Lung (tissue), 12 donors: Measurements from ENCODE around the gene ALG11. TPM values are rescaled to one million over a fixed set of nuclear protein-coding genes. Genes with fewer than 3 reads are reported as not detected.
"Not testable (repeated sequence)": the region's sequence is repeated elsewhere in the genome, so short reads cannot be mapped to it uniquely, and the experiment has no call there.

Experiments used
- ATAC-seq: fragments of 200-7000 bp; cut with Tn5 transposase; one replicate; pipeline ENCODE4 v1.9.1; 2020; ENCODE audit warnings: moderate number of reproducible peaks; ENCODE audit not compliant: insufficient read depth, low FRiP score
- DNase-seq, 3 donors: peaks; one replicate each; pipeline ENCODE4 v3.0.0-alpha.2; 2013 to 2017
- H3K27ac ChIP-seq, 2 donors: one replicate each; pipeline ENCODE4 v1.5.1; 2013; ENCODE audit warnings: mild to moderate bottlenecking in 2 of 2, moderate library complexity in 2 of 2, control low read depth in 1 of 2, inconsistent platforms in 1 of 2, low read depth in 1 of 2, low read length in 1 of 2
- H3K27me3 ChIP-seq, 3 donors: one replicate each; pipeline ENCODE4 v1.5.1; 2013; ENCODE audit warnings: low read length in 2 of 3; ENCODE audit not compliant: control insufficient read depth in 3 of 3, insufficient read depth in 3 of 3
- H3K36me3 ChIP-seq, 4 donors: one replicate each; pipeline ENCODE4 v1.5.1; 2013; ENCODE audit warnings: low read length in 4 of 4, mild to moderate bottlenecking in 1 of 4, moderate library complexity in 1 of 4; ENCODE audit not compliant: control insufficient read depth in 4 of 4, insufficient read depth in 4 of 4
- H3K4me1 ChIP-seq, 5 donors: one replicate each; pipeline ENCODE4 v1.5.1; 2013; ENCODE audit warnings: low read length in 5 of 5, mild to moderate bottlenecking in 2 of 5, moderate library complexity in 1 of 5; ENCODE audit not compliant: control insufficient read depth in 5 of 5, insufficient read depth in 5 of 5
- H3K4me3 ChIP-seq: one replicate; pipeline ENCODE4 v1.5.1; 2013; ENCODE audit warnings: mild to moderate bottlenecking, control low read depth, moderate library complexity
- H3K9ac ChIP-seq, 2 donors: one replicate each; pipeline ENCODE4 v1.5.1; 2013; ENCODE audit warnings: low read length in 2 of 2, control low read depth in 1 of 2; ENCODE audit not compliant: insufficient read depth in 1 of 2
- H3K9me3 ChIP-seq, 4 donors: one replicate each; pipeline ENCODE4 v1.5.1; 2013; ENCODE audit warnings: low read length in 3 of 4, mild to moderate bottlenecking in 1 of 4, moderate library complexity in 1 of 4; ENCODE audit not compliant: control insufficient read depth in 4 of 4, insufficient read depth in 3 of 4
- WGBS, 2 donors: extraction: QIAGEN DNeasy Blood & Tissue Kit; methylation state at CpG; one replicate each; pipeline ENCODE4 v1.1.7; 2013; 5-methylcytosine and 5-hydroxymethylcytosine counted together
- polyA plus RNA-seq, 2 donors: library from polyadenylated mRNA; stranded (reverse); fragments of 200-250 nt; gene quantifications; one replicate each; pipeline ENCODE4 v1.2.1, GENCODE V29; 2013
- total RNA-seq, 2 donors: library from RNA; depleted of rRNA in 1 of 2; stranded (reverse); fragments of >200 nt in 1 of 2; gene quantifications; one replicate each; pipeline ENCODE4 v1.2.1, GENCODE V29; 2014 to 2021
- TF ChIP-seq, protein P1 (sequence below): IDR thresholded peaks from 2 replicates; pipeline ENCODE4 v1.5.1; 2012; ENCODE audit warnings: mild to moderate bottlenecking; ENCODE audit errors: control extremely low read depth, extremely low read depth
- donor health status: control.
- donor health status: control.
- donor health status: Bipolar disorder and iron deficiency.
- donor health status: healthy.
- donor health status: DM: yes; HTN: yes; CAD: no.

The ALG11 gene
- total and polyA plus RNA-seq, 4 donors: 5.3 to 31.3 (median 16.5) TPM

DNA sequence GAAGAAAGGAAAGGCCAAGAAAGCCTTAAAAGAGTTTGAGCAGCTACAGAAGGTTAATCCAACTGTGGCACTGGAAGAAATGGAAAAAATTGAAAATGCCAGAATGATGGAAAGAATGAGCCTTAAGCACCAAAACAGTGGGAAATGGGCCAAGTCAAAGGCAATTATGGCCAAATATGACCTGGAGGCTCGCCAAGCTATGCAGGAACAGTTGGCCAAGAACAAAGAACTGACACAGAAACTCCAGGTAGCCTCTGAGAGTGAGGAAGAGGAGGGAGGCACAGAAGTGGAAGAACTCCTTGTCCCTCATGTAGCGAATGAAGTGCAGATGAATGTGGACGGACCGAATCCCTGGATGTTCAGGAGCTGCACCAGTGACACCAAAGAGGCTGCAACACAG lies 17.4 kb downstream of the ALG11 start:
- WGBS, 2 donors: 85 to 97% methylated on average over 4 of the region's 4 CpGs
- Histone ChIP-seq H3K36me3 (peaks cover 12 to 47% (median 26%) of the 10 kb centered on the region in 4 donors), H3K9me3 (peaks cover 0 to 5% (median 0%) of the 10 kb centered on the region in 4 donors), H3K9ac (no peak overlapping the region), H3K4me3 (no peak overlapping the region), H3K27me3 (no peaks in the 10 kb centered on the region), H3K4me1 (peaks cover 0 to 8% (median 0%) of the 10 kb centered on the region in 5 donors), H3K27ac (no peak overlapping the region)
- no peak for ATAC-seq
- DNase-seq: no peak
- TF ChIP-seq, protein P1, sequence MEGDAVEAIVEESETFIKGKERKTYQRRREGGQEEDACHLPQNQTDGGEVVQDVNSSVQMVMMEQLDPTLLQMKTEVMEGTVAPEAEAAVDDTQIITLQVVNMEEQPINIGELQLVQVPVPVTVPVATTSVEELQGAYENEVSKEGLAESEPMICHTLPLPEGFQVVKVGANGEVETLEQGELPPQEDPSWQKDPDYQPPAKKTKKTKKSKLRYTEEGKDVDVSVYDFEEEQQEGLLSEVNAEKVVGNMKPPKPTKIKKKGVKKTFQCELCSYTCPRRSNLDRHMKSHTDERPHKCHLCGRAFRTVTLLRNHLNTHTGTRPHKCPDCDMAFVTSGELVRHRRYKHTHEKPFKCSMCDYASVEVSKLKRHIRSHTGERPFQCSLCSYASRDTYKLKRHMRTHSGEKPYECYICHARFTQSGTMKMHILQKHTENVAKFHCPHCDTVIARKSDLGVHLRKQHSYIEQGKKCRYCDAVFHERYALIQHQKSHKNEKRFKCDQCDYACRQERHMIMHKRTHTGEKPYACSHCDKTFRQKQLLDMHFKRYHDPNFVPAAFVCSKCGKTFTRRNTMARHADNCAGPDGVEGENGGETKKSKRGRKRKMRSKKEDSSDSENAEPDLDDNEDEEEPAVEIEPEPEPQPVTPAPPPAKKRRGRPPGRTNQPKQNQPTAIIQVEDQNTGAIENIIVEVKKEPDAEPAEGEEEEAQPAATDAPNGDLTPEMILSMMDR: no peak

DNA sequence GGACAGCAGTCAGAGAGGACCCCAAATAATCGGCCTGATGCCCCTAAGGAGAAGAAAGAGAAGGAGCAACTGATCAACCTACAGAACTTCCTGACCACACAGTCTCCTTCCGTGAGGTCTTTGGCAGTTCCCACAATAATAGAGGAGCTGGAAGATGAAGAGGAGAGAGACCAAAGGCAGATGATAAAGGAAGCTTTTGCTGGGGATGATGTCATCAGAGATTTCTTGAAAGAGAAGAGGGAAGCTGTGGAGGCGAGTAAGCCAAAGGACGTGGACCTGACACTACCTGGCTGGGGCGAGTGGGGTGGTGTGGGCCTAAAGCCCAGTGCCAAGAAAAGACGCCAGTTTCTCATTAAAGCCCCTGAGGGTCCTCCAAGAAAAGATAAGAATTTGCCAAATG lies 18.2 kb downstream of the ALG11 start:
- DNase-seq, H3K9ac ChIP-seq, H3K9me3 ChIP-seq, H3K27me3 ChIP-seq, H3K27ac ChIP-seq, ATAC-seq, H3K4me1 ChIP-seq, H3K4me3 ChIP-seq: not testable (repeated sequence)
- peaks cover 12 to 39% (median 22%) of the 10 kb centered on the region in 4 donors for H3K36me3 ChIP-seq
- WGBS, 2 donors: 97 to 98% methylated on average over 3 to 6 of the region's 6 CpGs

DNA sequence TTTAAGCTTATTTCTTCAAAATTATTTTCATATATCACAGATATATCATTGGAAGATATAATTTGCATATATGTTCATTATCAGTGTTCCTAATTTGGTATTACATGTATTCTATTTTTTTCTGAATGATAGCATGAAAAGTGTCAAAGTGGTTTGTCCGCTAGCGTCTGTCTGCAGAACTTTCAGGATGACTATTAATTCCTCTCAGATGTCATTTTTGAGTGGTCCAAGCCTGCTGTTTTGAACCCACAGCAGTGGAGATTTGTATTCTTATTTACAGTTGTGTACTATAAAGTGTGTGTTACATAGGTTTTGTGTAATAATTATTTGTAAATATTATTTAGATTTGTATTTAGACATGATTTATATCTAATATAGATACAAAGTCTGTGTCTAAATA lies 20.8 kb downstream of the ALG11 start:
- H3K4me3 ChIP-seq: no peak overlapping the region
- ATAC-seq: no peak
- TF ChIP-seq, protein P1: no peak
- H3K9me3 ChIP-seq: no peaks in the 10 kb centered on the region
- peaks cover 5 to 18% (median 16%) of the 10 kb centered on the region in 4 donors for H3K36me3 ChIP-seq
- 86 to 93% methylated on average over 2 of the region's 2 CpGs for WGBS, 2 donors
- peaks cover 0 to 3% (median 0%) of the 10 kb centered on the region in 5 donors for H3K4me1 ChIP-seq
- DNase-seq: no peak
- no peaks in the 10 kb centered on the region for H3K27me3 ChIP-seq
- H3K9ac ChIP-seq: no peak overlapping the region
- no peak overlapping the region for H3K27ac ChIP-seq

DNA sequence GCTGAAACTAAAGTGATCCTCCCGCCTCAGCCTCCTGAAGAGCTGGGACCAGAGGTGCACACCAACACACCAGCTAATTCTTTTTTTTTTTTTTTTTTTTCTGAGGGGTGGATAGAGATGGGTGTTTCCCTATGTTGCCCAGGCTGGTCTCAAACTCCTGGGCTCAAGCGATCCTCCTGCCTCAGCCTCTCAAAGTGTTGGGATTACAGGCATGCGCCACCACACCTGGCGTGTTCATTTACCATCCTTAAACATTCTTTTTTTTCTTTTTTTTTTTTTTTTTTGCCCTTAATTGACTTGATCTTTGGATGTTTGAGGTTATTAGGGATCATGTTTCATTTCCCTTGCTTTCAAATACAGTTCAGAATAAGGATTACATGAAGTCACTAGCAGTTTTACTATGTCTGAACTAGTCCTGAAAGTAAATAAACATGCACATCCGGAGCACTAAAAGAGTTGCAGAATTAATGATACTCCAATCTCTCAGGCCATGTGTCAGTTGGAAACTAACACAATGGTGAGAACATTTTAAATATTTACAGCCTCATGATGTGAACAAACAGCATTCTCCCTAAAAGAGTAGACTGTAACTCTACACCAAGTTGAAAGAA lies 22.5 kb downstream of the ALG11 start:
- ATAC-seq (no peak), DNase-seq (no peak)
- no peaks in the 10 kb centered on the region for H3K27me3 ChIP-seq
- 79 to 88% methylated on average over 5 of the region's 5 CpGs for WGBS, 2 donors
- H3K4me1 ChIP-seq: peaks cover 0 to 3% (median 0%) of the 10 kb centered on the region in 5 donors
- TF ChIP-seq, protein P1: no peak
- H3K4me3 ChIP-seq: no peak overlapping the region
- H3K27ac ChIP-seq: no peak overlapping the region
- H3K9ac ChIP-seq: no peak overlapping the region
- no peaks in the 10 kb centered on the region for H3K9me3 ChIP-seq
- H3K36me3 ChIP-seq: peaks cover 0 to 5% (median 2%) of the 10 kb centered on the region in 4 donors
